ENCODE results near the gene NPY4R. TPM values are rescaled to one million over a fixed set of nuclear protein-coding genes. Genes with fewer than 3 reads are reported as not detected.
"Not testable (repeated sequence)": the region's sequence is repeated elsewhere in the genome, so short reads cannot be mapped to it uniquely, and the experiment has no call there.

Gene NPY4R
- total RNA-seq, 1 donor from 2014 or later, result not detected

- not testable (repeated sequence) for DNase-seq
These were observed 14.4 kb downstream of the NPY4R start for GRCh38 chr10:46451365-46451764.

GRCh38 chr10:46450829-46451228 lies 14.9 kb downstream of the NPY4R start:
- not testable (repeated sequence) for DNase-seq

- not testable (repeated sequence) for DNase-seq
These were observed 18.3 kb downstream of the NPY4R start for GRCh38 chr10:46447439-46447838.

GRCh38 chr10:46445389-46446122 lies 20.2 kb downstream of the NPY4R start:
- DNase-seq, result not testable (repeated sequence)

GRCh38 chr10:46443422-46443821 lies 22.3 kb downstream of the NPY4R start:
- DNase-seq, result not testable (repeated sequence)

- DNase-seq, result not testable (repeated sequence)
These were observed 23.0 kb downstream of the NPY4R start for GRCh38 chr10:46442706-46443275.

GRCh38 chr10:46441837-46442278 lies 23.9 kb downstream of the NPY4R start:
- DNase-seq, result not testable (repeated sequence)

GRCh38 chr10:46440942-46441341 lies 24.8 kb downstream of the NPY4R start:
- not testable (repeated sequence) for DNase-seq

GRCh38 chr10:46423550-46423949 lies 42.2 kb downstream of the NPY4R start:
- not testable (repeated sequence) for DNase-seq

- DNase-seq, result not testable (repeated sequence)
These were observed 46.0 kb downstream of the NPY4R start for GRCh38 chr10:46419570-46420379.

GRCh38 chr10:46418283-46418682 lies 47.5 kb downstream of the NPY4R start:
- not testable (repeated sequence) for DNase-seq

- not testable (repeated sequence) for DNase-seq
These were observed 50.5 kb downstream of the NPY4R start for GRCh38 chr10:46415291-46415690.

GRCh38 chr10:46412665-46413064 lies 53.1 kb downstream of the NPY4R start:
- not testable (repeated sequence) for DNase-seq

- DNase-seq, result not testable (repeated sequence)
These were observed 54.6 kb downstream of the NPY4R start for GRCh38 chr10:46411123-46411522.

Other genes starting within 250 kb of the NPY4R start
- not detected in 2 replicates for gene ANTXRL, start 179.0 kb downstream of the NPY4R start, total RNA-seq
- not detected in 2 replicates for gene ANXA8L1, start 90.2 kb downstream of the NPY4R start, total RNA-seq
- 0.09 and 0.17 TPM in 2 replicates for gene GPRIN2, start 90.7 kb upstream of the NPY4R start, total RNA-seq
- gene SYT15, start 113.2 kb upstream of the NPY4R start, total RNA-seq, result 0.51 and 1.5 TPM in 2 replicates